Kidney (tissue), 22 donors: Measurements from ENCODE around the gene CSNK1G2. TPM values are rescaled to one million over a fixed set of nuclear protein-coding genes. Genes with fewer than 3 reads are reported as not detected.

Experiments
- DNase-seq, 5 donors: peaks; one replicate each; pipeline ENCODE4 v3.0.0-alpha.2; 2013 to 2020
- FAIRE-seq: peaks from 2 replicates; lab custom pipeline; 2012; peaks lifted over from hg19 to GRCh38; lab: Jason Lieb, UNC
- H3K27ac ChIP-seq, 2 donors: one replicate each; pipeline ENCODE4 v1.7.0; 2013; ENCODE audit warnings: low read depth in 2 of 2, low read length in 2 of 2, inconsistent platforms in 1 of 2
- H3K27me3 ChIP-seq: one replicate; pipeline ENCODE4 v1.7.1; 2013; ENCODE audit warnings: low read length, inconsistent platforms; ENCODE audit not compliant: control insufficient read depth, insufficient read depth
- H3K36me3 ChIP-seq, 3 donors: one replicate each; pipeline versions ENCODE4 v1.7.0 to v1.7.1; 2013; ENCODE audit warnings: low read length in 3 of 3, control low read depth in 1 of 3, inconsistent platforms in 1 of 3; ENCODE audit not compliant: insufficient read depth in 3 of 3, control insufficient read depth in 2 of 3
- H3K4me1 ChIP-seq, 3 donors: one replicate each; pipeline versions ENCODE4 v1.7.0 to v1.7.1; 2013; ENCODE audit warnings: low read length in 3 of 3, inconsistent platforms in 1 of 3, low read depth in 1 of 3; ENCODE audit not compliant: control insufficient read depth in 2 of 3, insufficient read depth in 2 of 3
- H3K4me3 ChIP-seq, 3 donors: one replicate each; pipeline versions ENCODE4 v1.7.0 to v1.8.1; 2013; ENCODE audit warnings: low read length in 3 of 3, control low read depth in 1 of 3, inconsistent platforms in 1 of 3
- H3K9ac ChIP-seq, 3 donors: one replicate each; pipeline versions ENCODE4 v1.7.0 to v1.7.1; 2013; ENCODE audit warnings: low read length in 3 of 3, control low read depth in 1 of 3, inconsistent platforms in 1 of 3
- H3K9me3 ChIP-seq, 3 donors: one replicate each; pipeline versions ENCODE4 v1.7.0 to v1.7.1; 2013; ENCODE audit warnings: low read length in 3 of 3, control low read depth in 1 of 3, inconsistent platforms in 1 of 3; ENCODE audit not compliant: control insufficient read depth in 2 of 3, insufficient read depth in 1 of 3
- intact Hi-C: fragments of 100-400 bp; cut with DNase I; formaldehyde crosslinking; loops from one replicate; pipeline ENCODE4 v1.11.1; 2022
- long read RNA-seq, 10 donors: library from polyadenylated mRNA in 1 of 10; unstranded in 1 of 10; transcript quantifications; one replicate each; pipeline ENCODE4 v2.0.0 and lab custom pipeline, GENCODE V29; 2021 to 2026
- polyA plus RNA-seq: library from polyadenylated mRNA; stranded (reverse); fragments of 350-450 nt; fragmentation: Illumina TruSeq; extraction: RNeasy Lipid Tissue Mini Kit (QIAGEN cat#74804); gene quantifications from one replicate; pipeline ENCODE4 v1.2.3, GENCODE V29; 2014; ENCODE audit warnings: low read depth, low replicate concordance; ENCODE audit not compliant: insufficient read depth
- total RNA-seq: library from RNA; stranded (reverse); fragmentation: NEBNext Ultra II Directional; extraction: Animal tissue kit (Norgen Biotek cat#: 25700); gene quantifications from one replicate; pipeline ENCODE4 v1.2.1, GENCODE V29; 2021
- TF ChIP-seq, protein P1 (sequence below): IDR thresholded peaks from 3 replicates; pipeline ENCODE4 v1.5.1; 2012; ENCODE audit warnings: mild to moderate bottlenecking, moderate library complexity, borderline replicate concordance; ENCODE audit not compliant: insufficient read depth; ENCODE audit errors: extremely low read depth
- donor health status: control.
- donor health status: control.
- donor health status: control.
- donor health status: control.
- donor health status: control.
- donor health status: DM: yes; HTN: yes; CAD: no.
- donor health status: Normal renal cell carcinoma (clear cell type).

Gene CSNK1G2
- total RNA-seq (66.2 TPM), polyA plus RNA-seq (33.1 TPM)
- long read RNA-seq, donor 1, transcript CSNK1G2-201 (12 exons, 2,918 nt) = major isoform, 9 of 14 reads
- long read RNA-seq, donor 1, partial matches to known transcripts = 5 of 14 reads
- long read RNA-seq, donor 1, other reads (novel, unspliced or antisense) = 0 of 14 reads
- long read RNA-seq, donor 2, transcript CSNK1G2-201 (12 exons, 2,918 nt) = major isoform, 16 of 21 reads
- long read RNA-seq, donor 2, partial matches to known transcripts = 5 of 21 reads
- long read RNA-seq, donor 2, other reads (novel, unspliced or antisense) = 0 of 21 reads
- long read RNA-seq, donor 3, transcript CSNK1G2-201 (12 exons, 2,918 nt) = major isoform, 7 of 24 reads
- long read RNA-seq, donor 3, partial matches to known transcripts = 17 of 24 reads
- long read RNA-seq, donor 3, other reads (novel, unspliced or antisense) = 0 of 24 reads
- long read RNA-seq, donor 4, transcript CSNK1G2-201 (12 exons, 2,918 nt) = major isoform, 8 of 8 reads
- long read RNA-seq, donor 4, partial matches to known transcripts = 0 of 8 reads
- long read RNA-seq, donor 4, other reads (novel, unspliced or antisense) = 0 of 8 reads
- long read RNA-seq, donor 5 = 0 reads
- long read RNA-seq, donor 6, partial matches to known transcripts = 0 of 2 reads
- long read RNA-seq, donor 6, other reads (novel, unspliced or antisense) = 0 of 2 reads
- long read RNA-seq, donor 7, transcript CSNK1G2-201 (12 exons, 2,918 nt) = major isoform, 17 of 66 reads
- long read RNA-seq, donor 7, partial matches to known transcripts = 19 of 66 reads
- long read RNA-seq, donor 7, other reads (novel, unspliced or antisense) = 30 of 66 reads
- long read RNA-seq, donor 8, transcript CSNK1G2-201 (12 exons, 2,918 nt) = major isoform, 5 of 66 reads
- long read RNA-seq, donor 8, partial matches to known transcripts = 27 of 66 reads
- long read RNA-seq, donor 8, other reads (novel, unspliced or antisense) = 33 of 66 reads
- long read RNA-seq, donor 9, partial matches to known transcripts = 0 of 4 reads
- long read RNA-seq, donor 9, other reads (novel, unspliced or antisense) = 0 of 4 reads
- long read RNA-seq, donor 10, transcript CSNK1G2-201 (12 exons, 2,918 nt) = major isoform, 8 of 27 reads
- long read RNA-seq, donor 10, partial matches to known transcripts = 19 of 27 reads
- long read RNA-seq, donor 10, other reads (novel, unspliced or antisense) = 0 of 27 reads

- no peak for FAIRE-seq
- peak in 2 of 5 donors; percentile 91 for DNase-seq
Observed at GRCh38 chr19:1941146-1942077, at the start of gene CSNK1G2. CSNK1G2 (plus strand) TSS chr19:1941172; CDS start chr19:1969773, 28,601 bp downstream.

DNA sequence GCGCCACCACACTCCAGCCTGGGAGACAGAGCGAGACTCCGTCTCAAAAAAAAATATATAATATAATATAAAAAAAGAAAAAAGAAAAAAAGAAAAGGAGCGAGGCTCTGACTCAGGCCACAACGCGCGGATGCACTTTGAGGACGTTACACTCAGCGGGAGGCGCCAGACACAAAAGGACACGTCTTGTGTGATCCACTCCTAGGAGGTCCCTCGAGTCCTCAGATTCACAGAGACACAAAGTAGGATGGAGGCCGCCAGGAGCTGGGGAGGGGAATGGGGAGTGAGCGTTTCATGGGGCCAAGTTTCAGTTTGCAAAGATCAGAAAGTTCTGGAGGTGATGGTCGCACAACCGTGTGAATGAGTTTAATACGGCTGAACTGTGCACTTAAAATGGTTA is 47.2 kb upstream of the CSNK1G2 start:
- no peak for FAIRE-seq
- H3K4me1 ChIP-seq = no peaks in the 10 kb centered on the region
- TF ChIP-seq, protein P1, sequence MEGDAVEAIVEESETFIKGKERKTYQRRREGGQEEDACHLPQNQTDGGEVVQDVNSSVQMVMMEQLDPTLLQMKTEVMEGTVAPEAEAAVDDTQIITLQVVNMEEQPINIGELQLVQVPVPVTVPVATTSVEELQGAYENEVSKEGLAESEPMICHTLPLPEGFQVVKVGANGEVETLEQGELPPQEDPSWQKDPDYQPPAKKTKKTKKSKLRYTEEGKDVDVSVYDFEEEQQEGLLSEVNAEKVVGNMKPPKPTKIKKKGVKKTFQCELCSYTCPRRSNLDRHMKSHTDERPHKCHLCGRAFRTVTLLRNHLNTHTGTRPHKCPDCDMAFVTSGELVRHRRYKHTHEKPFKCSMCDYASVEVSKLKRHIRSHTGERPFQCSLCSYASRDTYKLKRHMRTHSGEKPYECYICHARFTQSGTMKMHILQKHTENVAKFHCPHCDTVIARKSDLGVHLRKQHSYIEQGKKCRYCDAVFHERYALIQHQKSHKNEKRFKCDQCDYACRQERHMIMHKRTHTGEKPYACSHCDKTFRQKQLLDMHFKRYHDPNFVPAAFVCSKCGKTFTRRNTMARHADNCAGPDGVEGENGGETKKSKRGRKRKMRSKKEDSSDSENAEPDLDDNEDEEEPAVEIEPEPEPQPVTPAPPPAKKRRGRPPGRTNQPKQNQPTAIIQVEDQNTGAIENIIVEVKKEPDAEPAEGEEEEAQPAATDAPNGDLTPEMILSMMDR = no peak
- no peak overlapping the region for H3K4me3 ChIP-seq
- H3K9me3 ChIP-seq = no peaks in the 10 kb centered on the region
- no peaks in the 10 kb centered on the region for H3K36me3 ChIP-seq
- intact Hi-C loops = no loop called here
- DNase-seq = no peak
- no peak overlapping the region for H3K27ac ChIP-seq
- H3K27me3 ChIP-seq = no peaks in the 10 kb centered on the region
- no peak overlapping the region for H3K9ac ChIP-seq

More at GRCh38 chr19:1941146-1942077, at the start of gene CSNK1G2:
- H3K4me3 ChIP-seq = peak within 1 kb of the TSS; percentile 80 to 85 (median 80)
- intact Hi-C loops = no loop called here
- peak within 1 kb of the TSS; percentile 95 to 99 for H3K27ac ChIP-seq
- peak within 1 kb of the TSS; percentile 30 to 91 (median 52) for H3K9ac ChIP-seq
- no peaks in the 10 kb centered on the region for H3K9me3 ChIP-seq
- TF ChIP-seq, protein P1 = no peak
- no peaks in the 10 kb centered on the region for H3K36me3 ChIP-seq
- peaks cover 0 to 8% (median 0%) of the 10 kb centered on the region in 3 donors for H3K4me1 ChIP-seq
- H3K27me3 ChIP-seq = no peaks in the 10 kb centered on the region

DNA sequence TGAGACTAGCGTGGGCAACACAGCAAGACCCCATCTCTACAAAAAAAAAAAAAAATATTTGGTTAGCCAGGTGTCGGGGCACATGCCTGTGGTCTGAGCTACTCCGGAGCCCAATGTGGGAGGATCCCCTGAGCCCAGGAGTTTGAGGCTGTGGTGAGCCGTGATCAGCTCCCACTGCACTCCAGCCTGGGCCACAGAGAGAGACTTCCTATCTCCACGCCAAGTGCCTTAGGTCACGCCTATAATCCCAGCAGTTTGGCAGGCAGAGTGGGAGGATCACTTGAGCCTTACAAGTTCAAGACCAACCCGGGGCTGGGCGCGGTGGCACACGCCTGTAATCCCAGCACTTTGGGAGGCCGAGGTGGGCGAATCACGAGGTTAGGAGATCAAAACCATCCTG is 44.5 kb upstream of the CSNK1G2 start:
- H3K4me3 ChIP-seq = no peak overlapping the region
- no peak for DNase-seq
- no peaks in the 10 kb centered on the region for H3K27me3 ChIP-seq
- no peaks in the 10 kb centered on the region for H3K4me1 ChIP-seq
- intact Hi-C loops = no loop called here
- H3K36me3 ChIP-seq = no peaks in the 10 kb centered on the region
- H3K9me3 ChIP-seq = no peaks in the 10 kb centered on the region
- H3K9ac ChIP-seq = no peak overlapping the region
- FAIRE-seq = no peak
- no peak overlapping the region for H3K27ac ChIP-seq
- TF ChIP-seq, protein P1 = no peak
